ENCODE data around the gene UPK3A.
"Not testable (repeated sequence)": the region's sequence is repeated elsewhere in the genome, so short reads cannot be mapped to it uniquely, and the experiment has no call there.

Gene UPK3A

DNA sequence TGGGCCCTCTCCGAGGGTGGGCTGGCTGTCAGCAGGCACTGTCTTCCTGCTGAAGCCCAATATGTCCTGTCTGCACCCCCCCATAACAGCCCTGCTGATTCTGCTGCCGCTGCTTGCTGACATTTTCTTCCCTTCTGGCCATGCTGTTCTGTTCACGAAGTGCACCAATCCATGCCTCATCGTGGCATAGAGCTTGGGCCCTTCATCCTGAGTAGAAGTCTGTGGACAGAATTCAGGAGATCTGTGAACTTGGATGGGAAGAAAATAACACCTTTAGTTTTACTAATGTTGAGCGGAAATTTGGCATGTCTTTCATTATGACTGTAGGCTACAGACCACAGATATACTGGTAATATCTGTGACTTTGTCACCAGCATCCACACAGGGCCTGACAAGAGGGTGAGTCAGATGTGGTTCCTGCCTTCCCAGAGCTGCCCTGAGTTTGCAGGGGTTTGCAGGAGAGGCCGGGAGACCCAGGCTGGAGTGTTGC, 29.9 kb upstream of the UPK3A start:
- DNase-seq, result no peak

GRCh38 chr22:45257941-45258340, 26.8 kb upstream of the UPK3A start:
- DNase-seq, result not testable (repeated sequence)

DNA sequence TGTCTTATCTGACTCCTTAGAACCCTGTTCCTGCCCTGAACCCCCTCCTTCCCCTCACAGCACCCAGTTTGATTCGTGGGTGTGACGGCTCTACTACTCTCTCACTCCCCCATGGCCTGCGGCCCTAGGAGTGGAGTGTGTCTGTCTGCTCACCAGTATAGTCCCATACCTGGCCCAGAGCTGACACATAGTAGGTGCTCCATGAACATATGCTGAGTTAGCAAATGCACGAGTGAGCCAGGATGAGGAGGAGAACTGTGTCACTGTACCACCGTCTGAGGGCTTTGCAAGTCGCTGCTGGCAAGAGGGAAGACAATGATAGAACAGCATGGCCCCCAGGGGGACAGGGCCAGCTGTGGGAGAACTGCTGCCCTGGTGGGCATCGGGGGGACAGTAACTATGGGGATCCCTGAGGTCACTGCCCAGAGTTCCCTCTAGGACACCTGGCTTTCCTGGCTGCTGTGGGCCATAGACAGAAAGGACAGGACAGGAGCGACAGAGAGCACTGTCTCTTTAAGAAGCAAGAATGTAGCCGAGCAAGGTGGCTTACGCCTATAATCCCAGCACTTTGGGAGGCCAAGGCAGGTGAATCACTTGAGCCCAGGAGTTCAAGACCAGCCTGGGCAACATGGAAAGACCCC, 24.9 kb upstream of the UPK3A start:
- DNase-seq, result no peak

DNA sequence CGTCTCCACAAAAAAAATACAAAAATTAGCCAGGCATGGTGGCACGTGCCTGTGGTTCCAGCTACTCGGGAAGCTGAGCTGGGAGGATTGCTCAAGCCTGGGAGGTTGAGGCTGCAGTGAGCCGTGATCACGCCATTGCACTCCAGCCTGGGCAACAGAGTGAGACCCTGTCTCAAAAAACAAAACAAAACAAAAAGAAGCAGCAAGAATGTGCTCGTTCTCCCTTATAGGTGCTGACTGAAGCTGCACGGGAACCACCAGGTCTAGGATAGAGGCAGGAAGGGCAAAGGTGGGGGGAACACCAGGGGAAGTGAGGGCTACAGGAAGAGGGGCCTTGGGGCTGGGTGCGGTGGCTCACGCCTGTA, 24.4 kb upstream of the UPK3A start:
- not testable (repeated sequence) for DNase-seq

DNA sequence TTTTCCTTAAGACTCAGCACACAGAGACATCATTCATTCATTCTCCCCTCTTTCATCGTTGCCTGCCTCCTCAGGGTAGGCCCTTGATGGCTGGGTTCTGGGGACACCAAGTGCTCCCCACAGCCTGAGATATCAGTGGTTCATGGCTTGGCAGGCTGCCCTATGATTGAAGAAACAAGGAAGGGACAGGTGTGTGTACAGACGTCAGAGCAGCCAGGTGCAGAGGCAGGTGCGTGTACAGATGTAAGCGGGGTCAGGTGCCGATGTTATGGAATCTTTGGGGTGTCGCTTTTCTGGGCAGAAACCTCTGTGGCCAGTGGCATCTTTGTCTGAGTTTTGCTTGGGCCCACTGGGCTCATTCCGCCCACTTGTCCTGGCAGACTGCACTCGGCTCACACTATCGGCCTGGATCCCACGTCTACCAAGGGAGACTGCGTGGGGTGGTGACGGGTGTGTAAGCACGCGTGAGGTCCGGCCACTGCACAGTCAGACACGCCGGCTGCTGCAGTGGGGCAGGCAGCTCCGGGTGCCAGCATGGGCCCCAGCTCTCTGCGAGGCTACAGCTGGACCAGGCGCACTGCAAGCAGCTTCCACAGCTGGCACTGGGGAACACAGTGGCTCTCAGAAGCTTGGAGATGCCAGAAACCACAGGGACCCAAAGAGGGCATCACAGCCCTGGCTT, 23.2 kb upstream of the UPK3A start:
- no peak for DNase-seq

DNA sequence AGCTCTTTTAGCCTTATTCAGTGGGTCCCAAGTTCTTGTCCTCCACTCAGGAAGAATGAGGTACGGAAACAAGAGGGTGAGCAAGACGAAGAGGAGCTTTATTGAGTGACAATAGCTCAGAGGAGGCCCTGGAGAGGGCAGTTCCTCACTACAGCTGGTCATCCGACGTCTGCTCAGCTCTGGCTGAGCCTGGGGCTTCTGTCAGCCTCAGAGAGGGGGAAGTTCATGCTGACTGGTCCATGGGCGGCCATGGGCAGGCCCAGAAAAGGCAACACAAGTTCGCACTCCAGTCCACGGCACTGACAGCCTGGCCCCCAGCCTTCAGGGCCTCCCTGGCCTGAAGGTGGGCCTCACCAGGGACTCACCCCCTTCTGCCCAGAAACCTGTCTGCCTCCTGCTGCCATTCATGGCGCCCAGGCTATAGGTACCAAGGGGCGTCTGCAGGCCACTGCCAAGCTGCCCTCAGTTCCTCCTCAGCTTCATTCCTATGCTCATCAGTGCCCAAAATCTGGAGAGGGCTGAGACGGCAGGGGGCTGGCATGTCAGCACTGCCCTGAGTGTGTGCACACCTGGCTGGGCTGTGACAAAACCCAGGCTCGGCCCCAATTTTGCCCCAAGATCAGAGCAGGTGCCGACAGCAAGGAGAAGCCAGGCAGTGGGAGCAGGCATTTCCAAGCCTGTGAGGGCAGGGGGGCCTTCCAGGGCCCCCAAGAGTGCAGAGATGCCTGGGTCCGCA, 22.4 kb upstream of the UPK3A start:
- no peak for DNase-seq

DNA sequence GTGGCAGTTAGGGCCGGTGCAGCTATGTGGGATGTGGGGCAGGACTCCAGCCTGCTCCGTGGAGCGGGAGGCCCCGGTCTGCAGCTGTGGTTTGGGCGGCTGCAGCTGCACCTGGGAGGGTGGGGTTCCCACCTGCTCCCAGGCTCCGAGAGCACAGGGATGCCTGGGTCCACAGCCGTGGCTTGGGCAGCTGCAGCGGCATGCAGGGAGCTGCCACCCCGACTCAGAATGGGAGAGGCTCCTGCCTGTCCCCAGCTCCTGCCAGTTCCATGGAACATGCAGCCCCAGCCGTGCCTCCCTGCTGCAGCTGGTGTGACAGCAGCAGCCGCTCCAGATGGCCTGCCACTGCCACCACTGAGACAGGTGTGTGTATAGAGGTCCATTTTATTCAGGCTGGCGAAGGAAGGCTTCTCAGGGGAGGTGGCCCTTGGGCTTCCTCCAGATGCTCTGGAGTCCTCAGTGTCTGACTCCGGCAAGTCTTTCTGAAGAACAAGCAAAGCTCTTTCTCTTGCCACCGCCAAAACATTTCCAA, 21.8 kb upstream of the UPK3A start:
- DNase-seq, result no peak

- DNase-seq, result peak in 45 of 56 donors; percentile 13 to 77 (median 48)
Observed at GRCh38 chr22:45263463-45264269, 21.1 kb upstream of the UPK3A start.

DNA sequence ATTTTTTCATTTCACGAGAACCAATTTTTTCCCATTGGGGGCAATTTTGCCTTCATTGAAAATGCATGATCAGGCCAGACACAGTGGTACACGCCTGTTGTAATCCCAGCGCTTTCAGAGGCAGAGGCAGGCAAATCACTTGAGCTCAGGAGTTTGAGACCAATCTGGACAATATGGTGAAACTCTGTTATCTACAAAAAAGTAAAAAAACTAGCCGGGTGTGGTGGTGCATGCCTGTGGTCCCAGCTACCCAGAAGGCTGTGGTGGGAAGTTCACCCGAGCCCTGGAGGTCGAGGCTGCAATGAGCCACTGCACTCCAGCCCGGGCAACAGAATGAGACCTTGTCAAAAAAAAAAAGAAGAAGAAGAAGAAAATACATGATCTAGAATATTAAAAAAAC, 19.2 kb upstream of the UPK3A start:
- no peak for DNase-seq

DNA sequence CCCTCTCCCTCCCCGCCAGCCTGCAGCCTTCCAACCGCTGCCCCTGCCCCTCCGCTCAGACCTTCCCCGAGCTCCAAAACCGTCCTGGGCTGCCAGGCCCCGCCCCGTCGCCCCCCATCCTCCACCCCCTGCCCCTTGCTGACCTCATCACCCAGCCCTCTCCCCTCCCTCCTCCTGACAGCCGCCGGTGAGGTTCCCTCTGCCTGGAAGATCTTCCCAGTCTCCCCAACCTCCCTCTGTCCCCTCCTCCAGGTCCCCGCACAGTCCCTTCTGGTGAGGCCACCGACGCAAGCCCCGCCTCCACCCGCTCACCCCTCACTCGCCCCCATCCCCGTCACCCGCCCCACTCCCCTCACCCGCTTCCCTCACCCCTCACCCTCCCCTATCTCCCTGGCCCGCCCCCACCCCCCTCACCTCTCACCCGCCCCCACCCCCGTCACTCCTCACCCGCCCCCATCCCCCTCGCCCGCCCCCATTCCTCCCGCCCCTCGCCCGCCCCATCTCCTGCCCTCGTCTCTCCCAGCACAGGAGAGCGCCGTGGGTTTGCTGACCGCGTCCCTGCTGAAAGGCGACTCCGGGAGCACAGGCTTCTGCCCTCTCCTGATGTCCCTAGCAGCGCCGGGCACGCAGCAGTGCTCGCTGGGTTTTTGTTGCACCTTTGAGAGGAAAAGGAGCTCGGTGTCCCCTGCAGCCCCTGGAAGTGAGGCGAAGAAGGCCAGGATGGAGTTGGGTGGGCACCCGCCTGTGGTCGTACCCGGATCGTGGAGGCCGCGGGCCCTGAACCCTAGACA, 16.4 kb upstream of the UPK3A start:
- peak in 14 of 56 donors; percentile 13 to 69 (median 35) for DNase-seq

GRCh38 chr22:45268958-45269844, 15.5 kb upstream of the UPK3A start:
- peak in 53 of 56 donors; percentile 25 to 92 (median 66) for DNase-seq

DNA sequence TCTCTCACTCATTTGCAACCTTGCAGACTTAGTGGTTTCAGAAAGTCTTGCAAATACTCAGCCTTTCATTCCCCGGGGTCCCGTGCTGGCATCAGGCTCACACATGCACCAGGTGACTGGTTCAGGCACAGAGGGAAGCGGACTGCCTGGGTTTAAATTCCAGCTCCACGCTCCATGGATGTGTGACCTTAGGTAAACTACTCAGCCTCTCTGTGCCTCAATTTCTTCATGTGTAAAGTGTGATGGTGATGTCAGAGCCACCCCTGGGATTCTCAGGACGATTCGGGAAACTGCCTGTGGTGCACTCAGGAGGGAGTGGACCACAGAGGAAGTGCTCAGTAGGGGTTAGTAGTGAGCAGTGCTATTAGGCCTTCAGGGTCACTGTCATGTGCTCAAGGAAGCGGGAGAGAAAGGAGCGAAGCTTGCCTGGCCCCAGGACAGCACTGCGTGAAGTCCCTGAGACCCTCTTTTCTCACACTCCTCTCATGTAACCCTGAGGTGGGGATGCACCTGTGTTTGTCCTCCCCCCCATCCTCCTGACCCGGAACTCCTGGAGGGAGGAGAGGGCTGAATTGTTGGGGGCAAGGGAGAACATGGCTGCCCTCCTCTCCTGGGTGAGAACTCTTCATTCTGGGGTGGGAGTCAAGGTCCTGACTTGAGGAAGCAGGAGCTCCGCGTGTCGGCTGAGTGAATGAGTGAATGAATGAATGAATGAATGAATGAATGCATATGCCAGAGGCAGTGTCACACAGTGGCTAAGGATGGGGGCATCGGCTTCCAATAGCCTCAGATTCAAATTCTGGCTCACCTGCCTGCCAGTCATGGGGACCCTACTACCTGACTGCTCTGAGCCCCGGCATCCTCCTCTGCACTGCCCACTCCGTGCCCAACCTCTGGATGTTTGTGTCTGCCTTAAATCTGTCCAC, 14.4 kb upstream of the UPK3A start:
- DNase-seq, result no peak

DNA sequence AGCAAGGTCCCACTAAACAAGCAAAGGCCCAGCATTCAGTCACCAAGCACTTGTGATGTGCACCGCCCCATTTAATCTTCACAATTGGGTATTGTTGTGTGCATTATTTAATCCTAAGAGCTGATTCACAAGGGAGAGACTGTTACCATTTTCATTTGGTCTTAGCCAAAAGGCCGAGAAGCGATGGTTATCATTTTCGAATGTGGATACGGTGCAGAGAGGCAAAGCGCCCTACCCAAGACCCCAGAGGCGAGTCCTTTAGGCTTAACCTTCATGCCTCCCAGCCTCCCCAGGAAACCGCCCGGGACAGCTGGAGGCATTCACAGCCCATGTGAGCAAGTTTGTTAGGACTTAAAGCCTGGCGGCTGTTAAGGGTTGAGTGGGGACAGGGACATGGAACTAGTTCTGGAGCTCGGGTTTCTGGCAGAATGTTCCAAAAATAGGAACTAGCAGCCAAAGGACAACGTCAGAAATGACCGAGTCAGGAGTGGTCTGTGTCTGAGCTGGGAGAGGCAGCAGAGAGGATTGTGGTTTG, 13.0 kb upstream of the UPK3A start:
- DNase-seq, result peak in 27 of 56 donors; percentile 5 to 64 (median 42)

- no peak for DNase-seq
Observed at GRCh38 chr22:45272498-45272897, 12.3 kb upstream of the UPK3A start.

- DNase-seq, result no peak
Observed at GRCh38 chr22:45273452-45274075, 11.2 kb upstream of the UPK3A start.

GRCh38 chr22:45276507-45277105, 8.1 kb upstream of the UPK3A start:
- DNase-seq, result no peak

GRCh38 chr22:45277720-45278119, 7.0 kb upstream of the UPK3A start:
- DNase-seq, result not testable (repeated sequence)
